NCI-H1694 (cell line): Measurements from ENCODE around the gene SLC6A15.

Experiments
- DNase-seq: peaks from one replicate; lab custom pipeline; 2025; lab: John Stamatoyannopoulos, UW

SLC6A15 gene

DNA sequence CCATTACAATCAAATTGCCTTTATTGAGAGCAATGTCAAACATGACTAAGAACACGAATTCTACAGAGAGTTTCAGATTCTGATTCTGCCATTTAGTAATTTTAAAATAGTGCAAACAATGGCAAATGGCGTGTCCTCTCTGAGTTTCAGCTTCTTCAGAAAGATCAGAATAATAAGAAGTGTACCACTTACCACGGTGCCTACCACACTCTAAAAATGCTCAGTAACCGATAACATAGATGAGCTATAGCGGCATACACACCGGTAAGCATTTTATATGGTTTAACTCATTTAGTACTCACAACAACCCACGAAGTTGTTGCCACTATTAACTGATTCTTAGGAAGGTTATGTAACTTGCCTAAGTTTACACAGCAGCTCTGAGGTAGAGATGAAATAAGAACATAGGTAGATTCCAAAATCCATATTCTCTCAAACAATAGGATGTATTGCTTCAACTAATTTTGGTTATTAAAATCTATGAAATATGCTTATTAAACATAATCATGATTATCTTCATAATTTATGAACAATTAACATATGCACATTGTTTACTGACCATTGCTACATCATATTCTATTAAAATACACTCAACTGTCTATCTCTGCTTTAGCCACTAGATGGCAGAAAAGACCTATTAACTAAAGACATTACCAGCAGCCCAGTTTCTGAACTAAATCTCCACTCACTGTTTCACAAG is 38.3 kb downstream of the SLC6A15 start:
- peak; percentile 24 for DNase-seq

DNA sequence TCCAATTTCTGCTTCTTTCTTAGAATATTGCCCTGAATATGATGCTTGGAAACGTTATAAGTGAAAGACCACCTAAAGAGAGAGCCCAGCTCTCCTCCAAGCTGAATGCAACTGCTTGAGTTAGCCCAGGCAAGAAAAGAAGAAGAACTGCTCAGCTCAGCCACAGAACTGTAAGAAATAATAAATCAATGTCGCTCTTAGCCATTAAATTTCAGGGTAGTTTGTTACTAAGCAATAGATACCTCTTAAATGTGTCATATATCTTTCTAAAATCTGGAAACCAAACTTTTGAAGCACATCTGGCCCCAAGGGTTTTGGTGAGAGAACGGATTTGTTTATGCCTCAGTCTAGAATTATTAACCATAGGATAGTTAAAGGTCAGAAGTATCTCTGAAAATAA is 50.4 kb downstream of the SLC6A15 start:
- no peak for DNase-seq

DNA sequence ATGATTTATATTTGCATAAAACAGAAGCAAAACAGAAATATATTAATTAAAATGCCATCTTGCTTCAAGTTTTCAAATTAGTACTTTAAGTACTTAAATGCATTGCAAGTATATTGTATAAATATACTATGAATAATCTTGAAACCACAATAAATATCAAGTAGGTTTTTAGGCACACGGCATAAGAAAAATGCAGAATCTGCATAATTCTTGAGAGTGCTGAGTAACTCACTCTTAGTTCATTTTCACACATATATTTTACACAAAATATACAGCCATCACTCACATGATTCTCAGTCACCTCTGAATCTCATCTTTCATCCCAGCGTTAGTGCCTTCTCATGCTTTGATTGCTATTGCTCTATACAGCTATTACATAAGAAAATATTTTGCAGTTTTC is 51.9 kb downstream of the SLC6A15 start:
- DNase-seq: no peak

DNA sequence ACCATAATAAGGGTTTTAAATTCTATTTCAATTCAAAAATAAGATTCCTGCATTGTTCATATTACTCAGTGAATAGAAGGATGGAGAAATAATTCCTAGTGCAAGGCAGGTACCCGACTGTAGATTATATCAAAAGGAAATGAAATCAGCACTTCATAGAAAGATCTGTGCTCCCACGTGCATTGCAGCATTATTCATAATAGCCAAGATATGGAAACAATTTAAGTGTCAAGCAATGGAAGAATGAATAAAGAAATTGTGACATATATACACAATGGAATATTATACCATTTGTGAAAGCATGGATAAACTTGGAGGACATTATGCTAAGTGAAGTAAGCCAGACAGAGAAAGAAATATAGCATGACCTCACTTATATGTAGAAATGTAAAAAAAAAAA is 53.8 kb downstream of the SLC6A15 start:
- no peak for DNase-seq

DNA sequence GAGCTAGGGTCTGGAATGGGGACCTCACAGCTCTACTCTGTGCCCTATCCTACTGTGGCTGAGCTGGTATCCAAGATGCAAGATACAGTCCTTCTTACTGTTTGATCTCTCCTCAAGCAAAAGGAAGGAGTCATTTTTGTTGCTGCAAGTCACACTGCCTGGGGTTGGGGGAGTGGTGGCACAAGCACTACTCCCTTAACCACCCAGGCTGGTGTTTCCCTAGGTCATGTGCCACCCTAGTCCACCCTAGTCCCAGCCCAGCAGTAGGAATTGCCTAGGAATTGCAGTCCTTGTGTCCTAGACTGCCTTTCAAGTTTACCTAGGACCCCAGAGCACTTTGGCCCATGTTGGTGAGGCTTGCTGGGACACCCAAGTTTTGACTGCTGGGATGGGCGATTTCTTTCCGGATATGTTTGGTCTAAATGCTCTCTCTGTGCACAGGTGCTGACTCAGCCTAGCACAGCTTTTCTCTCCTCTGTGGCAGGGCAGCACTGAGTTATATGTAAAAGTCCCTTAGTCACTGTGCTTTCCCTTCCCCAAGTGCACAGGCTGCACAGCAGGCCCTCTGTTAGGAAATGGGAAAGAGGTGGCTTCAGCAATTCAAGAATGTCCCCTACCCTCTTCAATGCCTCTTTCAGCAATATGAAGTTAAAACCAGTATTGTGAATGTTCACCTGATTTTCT is 54.9 kb downstream of the SLC6A15 start:
- no peak for DNase-seq

DNA sequence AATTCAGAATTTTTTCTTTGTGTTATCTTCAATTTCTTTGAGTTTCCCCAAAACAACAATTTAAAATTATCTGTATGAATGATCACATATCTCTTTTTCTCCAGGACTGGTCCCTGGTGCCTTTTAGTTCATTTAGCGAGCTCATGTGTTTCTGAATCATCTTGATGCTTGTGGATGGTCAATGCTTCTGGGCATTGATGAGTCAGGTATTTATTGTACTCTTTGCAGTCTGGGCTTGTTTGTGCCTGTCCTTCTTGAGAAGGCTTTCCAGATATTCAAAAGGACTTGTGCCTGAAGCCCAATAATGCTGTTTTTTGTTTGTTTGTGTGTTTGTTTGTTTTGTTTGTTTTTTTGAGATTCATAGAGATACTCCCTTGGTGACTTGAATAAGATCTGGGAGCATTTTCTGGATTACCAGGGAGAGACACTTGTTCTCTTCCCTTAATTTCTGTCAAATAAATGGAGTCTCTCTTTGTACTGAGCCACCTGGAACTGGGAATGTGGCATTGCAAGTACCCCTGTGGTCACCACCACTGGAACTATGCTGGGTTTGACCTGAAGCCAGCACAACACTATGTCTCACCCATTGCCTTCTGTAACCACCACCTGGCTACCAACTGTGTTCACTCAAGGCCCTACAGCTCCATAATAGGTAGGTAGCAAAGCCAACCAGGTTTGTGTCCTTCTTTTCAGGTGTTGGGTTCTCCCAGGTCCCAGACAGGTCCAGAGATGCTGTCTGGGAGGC is 56.3 kb downstream of the SLC6A15 start:
- DNase-seq: no peak

DNA sequence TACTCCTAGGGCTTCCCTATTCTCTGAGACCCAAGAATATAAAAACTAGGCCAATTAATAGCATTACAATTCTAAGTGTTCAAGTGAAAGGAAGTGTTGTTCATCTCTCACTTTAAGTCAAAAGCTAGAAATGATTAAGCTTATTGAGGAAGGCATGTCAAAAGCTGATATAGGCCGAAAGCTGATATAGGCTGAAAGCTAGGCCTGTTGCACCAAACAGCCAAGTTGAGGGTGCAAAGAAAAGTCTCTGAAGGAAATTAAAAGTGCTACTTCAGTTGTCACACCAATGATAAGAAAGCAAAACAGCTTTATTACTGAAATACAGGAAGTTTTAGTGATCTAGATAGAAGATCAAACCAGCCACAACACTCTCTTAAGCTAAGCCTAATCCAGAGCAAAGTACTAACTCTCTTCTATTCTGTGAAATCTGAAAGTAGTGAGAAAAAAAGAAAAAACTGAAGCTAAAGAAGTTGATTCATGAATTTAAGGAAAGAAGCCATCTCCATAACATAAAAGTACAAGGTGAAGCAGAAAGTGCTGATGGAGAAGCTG is 68.9 kb downstream of the SLC6A15 start:
- no peak for DNase-seq

DNA sequence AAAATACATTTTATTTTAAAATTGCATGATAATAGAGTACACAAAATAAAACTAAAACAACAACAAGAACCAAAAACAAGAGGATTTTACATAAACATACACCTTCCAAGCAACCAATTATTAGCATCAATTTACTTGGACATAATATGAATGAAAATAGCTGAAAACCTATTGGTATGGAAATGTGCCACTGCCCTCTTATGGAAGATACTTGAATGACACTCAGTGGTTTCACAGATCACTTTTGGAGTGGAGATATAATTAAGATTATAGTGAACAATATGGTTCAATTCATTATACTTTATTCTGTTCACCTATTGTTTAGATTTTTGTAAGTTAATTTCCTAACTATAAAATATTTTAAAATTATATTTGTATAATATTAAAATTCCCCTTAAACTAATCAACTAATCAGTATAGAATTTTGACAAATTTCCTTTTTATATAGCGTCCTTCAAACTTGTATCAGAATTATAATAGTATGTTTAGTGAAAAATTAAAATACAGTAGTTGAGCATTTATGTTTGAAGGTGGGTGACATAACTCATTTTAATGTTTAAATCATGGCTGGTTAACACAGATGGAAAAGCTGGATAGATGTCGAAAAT is 70.1 kb downstream of the SLC6A15 start:
- DNase-seq: peak; percentile 48

DNA sequence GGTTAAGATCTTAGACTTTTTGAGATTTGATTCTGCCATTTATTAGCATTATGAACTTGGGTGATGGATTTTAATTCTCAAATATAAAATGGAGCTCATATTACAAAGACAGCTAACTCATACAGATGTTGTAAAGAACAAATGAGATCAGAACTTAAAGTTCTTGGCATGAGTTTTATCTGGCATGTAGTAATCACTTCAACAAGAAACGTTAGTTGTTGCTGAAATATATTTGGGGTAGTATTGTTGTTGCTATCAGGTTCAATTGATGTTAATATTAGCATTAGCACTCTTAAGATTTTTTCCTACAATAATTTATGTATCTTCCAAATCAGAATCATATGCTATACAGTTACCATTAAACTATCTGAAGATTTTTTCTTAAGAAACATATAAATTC is 71.0 kb downstream of the SLC6A15 start:
- DNase-seq: no peak

DNA sequence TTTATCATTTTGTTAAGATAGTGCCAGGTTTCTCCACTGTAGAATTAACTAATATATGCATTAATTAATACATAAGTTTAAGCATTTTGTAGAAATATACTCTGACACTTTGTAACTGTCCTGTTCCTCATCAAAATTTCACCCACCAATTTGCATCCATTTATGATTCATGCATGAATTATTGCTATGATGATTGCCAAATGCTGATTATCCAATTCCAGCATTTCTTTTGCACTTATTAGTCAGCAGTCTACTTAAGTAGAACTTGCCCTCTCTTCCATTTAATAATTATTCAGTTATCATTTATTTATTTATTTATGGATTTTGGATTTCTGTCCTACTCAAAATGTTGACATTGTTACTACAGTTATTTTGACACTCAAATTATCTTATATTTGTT is 72.2 kb downstream of the SLC6A15 start:
- no peak for DNase-seq

DNA sequence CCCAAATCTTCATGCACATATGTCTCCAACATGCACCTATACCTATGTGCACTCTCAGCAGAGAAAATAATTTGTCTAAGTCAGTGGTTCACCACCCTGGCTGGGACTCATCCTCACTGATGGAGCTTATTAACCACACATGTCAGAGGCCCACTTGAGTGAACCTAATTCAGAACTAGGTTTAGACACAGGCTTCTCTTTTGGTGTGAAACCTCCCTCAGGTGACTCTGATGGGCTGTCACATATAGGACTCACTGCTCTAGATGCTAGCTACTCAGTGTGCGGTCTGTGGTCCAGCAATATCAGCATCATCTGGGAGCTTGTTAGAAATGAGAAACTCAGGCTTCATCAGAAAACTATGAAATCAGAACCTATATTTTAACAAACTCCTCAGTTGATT is 85.7 kb downstream of the SLC6A15 start:
- DNase-seq: no peak

DNA sequence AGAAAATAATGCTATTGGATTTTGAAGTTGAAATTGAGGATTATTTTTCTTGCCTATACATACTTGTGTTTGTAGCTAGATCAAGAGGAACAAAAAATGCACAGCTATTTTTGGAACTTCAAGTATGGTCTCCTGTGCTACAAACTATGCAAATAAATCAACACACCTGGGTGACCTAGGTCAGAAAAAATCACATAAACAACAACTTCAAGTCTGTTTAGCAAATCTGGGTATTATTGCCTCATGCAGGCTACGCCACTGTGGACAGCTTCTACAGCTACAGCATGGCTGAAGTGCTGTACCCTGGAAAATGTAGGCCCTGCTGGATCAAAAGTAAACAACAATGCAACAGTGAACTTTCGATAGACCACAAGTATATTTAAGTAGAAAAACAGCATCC is 87.5 kb downstream of the SLC6A15 start:
- DNase-seq: no peak

DNA sequence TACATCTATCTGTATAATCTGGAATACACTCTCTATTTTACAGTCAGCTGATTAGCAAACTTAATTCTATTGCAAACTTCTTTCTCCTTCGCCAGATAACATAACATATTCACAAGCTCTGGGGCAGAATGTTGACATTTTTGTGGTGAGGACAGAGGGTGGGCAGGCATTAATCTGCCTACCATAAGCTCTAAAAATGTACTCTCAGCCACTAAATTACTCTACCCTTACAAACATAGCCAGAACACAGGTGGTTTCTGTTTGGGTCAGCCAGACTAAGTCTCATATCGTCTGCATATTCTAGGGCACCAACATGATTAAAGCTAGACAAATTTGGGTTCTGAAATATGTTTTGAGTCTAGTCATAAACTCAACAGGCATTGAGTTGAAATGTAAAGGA is 90.1 kb downstream of the SLC6A15 start:
- no peak for DNase-seq

DNA sequence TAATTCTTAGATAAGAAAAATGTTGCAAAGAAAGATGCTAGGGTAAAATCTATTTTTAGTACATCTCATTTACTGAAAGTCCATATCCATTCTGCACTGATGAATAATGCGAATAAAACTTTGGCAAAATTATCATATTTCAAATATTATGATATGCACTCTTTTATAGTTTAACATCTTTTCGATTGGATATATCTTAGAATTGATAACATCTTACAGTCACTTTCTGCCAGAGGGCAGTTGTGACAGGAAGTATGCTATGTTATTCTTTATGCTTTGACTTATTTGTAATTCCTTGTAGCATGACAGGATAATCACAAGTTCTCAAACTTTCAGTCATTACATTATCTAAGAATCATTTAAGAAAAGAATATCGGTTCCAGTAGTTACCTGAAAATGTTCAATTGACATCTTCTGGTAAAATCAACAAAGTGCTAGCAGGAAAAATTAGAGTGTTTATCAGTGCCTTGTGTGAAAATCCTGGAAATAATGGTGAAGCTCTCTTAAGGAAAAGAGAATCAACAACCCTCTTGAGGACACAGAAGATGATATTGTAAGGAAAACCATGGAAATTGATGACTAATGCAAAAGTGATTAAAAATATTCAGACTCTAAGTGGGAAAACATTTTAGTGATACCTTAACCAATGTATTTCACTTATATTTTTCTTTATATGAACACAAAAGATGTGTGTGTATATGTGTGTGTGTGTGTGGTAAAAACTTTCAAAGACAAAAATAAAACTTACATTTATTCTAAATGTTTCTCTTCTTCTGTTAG is 95.5 kb downstream of the SLC6A15 start:
- no peak for DNase-seq

DNA sequence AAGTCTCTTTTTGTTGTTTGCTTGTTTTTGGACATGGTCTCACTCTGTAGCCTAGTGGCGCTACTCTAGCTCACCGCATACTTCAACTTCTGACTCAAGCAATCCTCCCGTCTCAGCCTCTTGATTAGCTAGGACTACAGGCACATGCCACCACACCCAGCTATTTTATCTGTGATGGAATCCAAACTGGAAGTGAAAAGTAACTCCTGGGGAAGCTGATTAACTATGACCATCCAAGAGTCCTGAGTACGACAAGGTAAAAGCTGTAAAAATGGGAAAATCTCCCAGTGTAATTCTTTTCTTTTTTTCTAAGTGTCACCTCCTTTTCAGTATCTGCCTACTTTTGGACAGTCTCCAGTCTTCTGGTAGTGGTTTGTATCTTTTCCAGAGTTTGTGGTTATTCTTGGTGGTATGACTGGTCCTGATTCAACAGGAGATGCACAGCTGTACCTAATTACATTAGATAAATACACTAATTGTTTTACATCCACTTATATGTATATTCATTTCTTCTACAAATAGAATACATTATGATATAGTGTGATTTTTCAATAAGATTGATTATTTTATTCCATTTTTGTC is 97.8 kb downstream of the SLC6A15 start:
- no peak for DNase-seq

DNA sequence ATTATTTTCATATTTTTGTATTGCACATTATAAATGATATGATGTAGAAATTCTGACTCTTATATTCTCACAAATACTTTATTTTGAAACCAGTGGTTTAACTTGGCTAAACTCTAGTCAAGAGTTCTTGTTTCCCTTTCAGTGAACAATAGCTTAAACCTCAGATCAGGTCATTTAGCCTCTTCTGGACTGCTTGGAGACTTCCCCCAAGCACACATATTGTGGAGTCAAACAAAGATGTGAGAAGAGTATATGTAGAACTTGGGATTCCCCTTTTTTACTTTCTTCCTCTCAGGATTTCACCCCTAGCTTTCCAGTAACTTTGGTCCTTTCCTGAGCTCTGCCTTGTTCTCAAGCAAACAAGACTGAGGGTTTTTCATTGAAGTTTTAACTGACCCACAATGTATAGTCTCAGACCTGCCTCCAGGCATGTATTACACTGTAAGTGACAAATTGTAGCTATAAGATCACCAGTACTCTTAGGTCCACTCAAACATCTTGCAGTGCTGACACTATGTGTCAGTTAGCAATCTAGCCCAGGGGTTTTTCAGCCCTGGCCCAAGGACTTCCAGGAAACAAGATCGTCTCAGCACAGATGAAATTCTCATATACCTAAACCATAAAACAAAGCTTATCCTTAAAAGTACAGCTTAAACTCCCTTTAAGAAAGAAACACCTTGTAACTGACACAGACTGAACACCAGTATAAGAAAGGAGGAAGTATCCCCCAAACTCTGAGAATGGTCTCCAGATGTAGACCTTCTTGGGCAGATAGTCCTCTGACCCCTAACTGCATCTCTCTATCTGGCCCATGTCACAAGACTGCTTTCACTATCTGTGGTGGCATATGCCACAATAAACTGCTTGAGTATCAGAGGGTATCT is 98.6 kb downstream of the SLC6A15 start:
- no peak for DNase-seq

DNA sequence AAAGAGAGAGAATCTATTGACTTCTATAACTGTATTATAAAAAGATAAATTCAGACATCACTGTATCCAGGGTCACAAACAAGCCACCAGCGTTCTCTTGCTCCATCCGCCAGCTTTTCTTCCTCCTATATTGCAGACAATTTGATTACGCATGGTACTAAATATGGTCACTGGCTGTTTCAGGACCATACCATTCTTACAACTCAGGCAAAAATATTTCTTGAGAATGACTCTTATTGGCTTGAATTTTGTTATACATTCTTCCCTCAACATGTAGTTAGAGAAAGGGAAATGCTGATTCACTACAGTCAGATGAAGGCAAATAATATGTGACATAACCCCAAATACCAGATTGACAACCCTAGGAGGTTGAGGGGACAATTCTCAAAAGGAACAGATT is 101.3 kb downstream of the SLC6A15 start:
- DNase-seq: no peak

DNA sequence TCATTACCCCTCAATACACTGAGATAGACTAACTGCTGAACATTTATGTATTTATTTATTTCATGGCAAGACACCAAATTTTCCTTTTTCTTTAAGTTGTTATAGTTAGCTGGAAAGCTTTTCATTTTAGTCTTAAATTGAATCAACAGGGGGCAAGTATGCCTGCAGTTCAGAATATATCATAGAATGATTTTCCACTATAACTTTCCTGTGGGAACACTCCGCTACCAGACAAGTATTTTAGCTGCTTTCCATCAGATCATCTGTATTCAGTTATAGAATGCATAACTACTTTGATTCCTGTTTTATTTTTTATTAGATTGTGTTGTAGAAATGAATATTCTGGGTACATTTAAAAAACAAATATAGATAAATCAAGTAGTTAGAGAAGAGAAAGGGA is 102.0 kb downstream of the SLC6A15 start:
- DNase-seq: no peak
